HEK293 (cell line): ENCODE data around the gene IFNAR1.
A peak's percentile ranks its signal among the peaks of the same experiment; 100 is the strongest.

Experiments used
- CTCF ChIA-PET: fragments of 350-600 bp; formaldehyde crosslinking; extraction: SDS; loops from one replicate; lab custom pipeline; 2021; ENCODE audit warnings: antibody characterized with exemption; lab: Yijun Ruan, JAX
- POLR2A ChIA-PET: fragments of 300-600 bp; formaldehyde crosslinking; extraction: SDS; loops from one replicate; lab custom pipeline; 2020; ENCODE audit warnings: antibody characterized with exemption, inconsistent platforms; lab: Yijun Ruan, JAX
- H3K27ac ChIP-seq: fragments of 200-500 bp; sonication (Bioruptor generic); 2 replicates; pipeline ENCODE4 v1.5.1; 2014; ENCODE audit warnings: low read depth, low read length, control low read depth, inconsistent platforms; ENCODE audit errors: extremely low read depth
- H3K36me3 ChIP-seq, 2 experiments: fragments of 200-500 bp in 1 of 2; sonication (Bioruptor generic) in 1 of 2; 1 replicate in 1 of 2; 2 replicates in 1 of 2; pipeline ENCODE4 v1.5.1; 2014 to 2017; ENCODE audit warnings: inconsistent platforms in 2 of 2, low read length in 2 of 2; ENCODE audit not compliant: control insufficient read depth in 2 of 2, insufficient read depth in 1 of 2
- H3K4me1 ChIP-seq: fragments of 200-500 bp; sonication (Bioruptor generic); 2 replicates; pipeline ENCODE4 v1.5.1; 2014; ENCODE audit warnings: mild to moderate bottlenecking, low read length, inconsistent platforms; ENCODE audit not compliant: control insufficient read depth, insufficient read depth
- H3K4me3 ChIP-seq: 2 replicates; pipeline ENCODE4 v1.5.1; 2011; ENCODE audit warnings: low read depth, mild to moderate bottlenecking, control low read depth, low read length, moderate library complexity
- H3K9me3 ChIP-seq: fragments of 200-500 bp; sonication (Bioruptor generic); 2 replicates; pipeline ENCODE4 v1.5.1; 2014; ENCODE audit warnings: low read depth, low read length, inconsistent platforms; ENCODE audit not compliant: control insufficient read depth, insufficient read depth
- CTCF ChIP-seq: fragments of 450-650 bp; formaldehyde crosslinking; IDR thresholded peaks from 2 replicates; pipeline ENCODE4 v1.5.1; 2016; ENCODE audit warnings: missing biosample characterization, missing genetic modification characterization
- HOXD13 ChIP-seq: sonication (generic); formaldehyde crosslinking; IDR thresholded peaks from 2 replicates; pipeline ENCODE4 v1.8.0; 2022; ENCODE audit warnings: missing genetic modification reagents, borderline replicate concordance
- PRDM2 ChIP-seq: fragments of 450-650 bp; formaldehyde crosslinking; IDR thresholded peaks from 2 replicates; pipeline ENCODE4 v1.5.1; 2016; ENCODE audit warnings: missing biosample characterization, missing genetic modification characterization, borderline replicate concordance
- REPIN1 ChIP-seq: fragments of 450-650 bp; formaldehyde crosslinking; IDR thresholded peaks from 2 replicates; pipeline ENCODE4 v1.5.1; 2017; ENCODE audit warnings: missing biosample characterization, missing genetic modification characterization, low read depth
- ZBTB7A ChIP-seq: fragments of 450-650 bp; formaldehyde crosslinking; IDR thresholded peaks from 2 replicates; pipeline ENCODE4 v1.5.1; 2016; ENCODE audit warnings: low read depth, missing biosample characterization, missing genetic modification characterization
- ZBTB8A ChIP-seq: fragments of 450-650 bp; formaldehyde crosslinking; IDR thresholded peaks from 2 replicates; pipeline ENCODE4 v1.5.1; 2016; ENCODE audit warnings: missing biosample characterization, missing genetic modification characterization
- ZNF274 ChIP-seq, 2 experiments: fragments of 200-500 bp in 1 of 2; fragments of 450-650 bp in 1 of 2; sonication (Bioruptor generic) in 1 of 2; formaldehyde crosslinking in 1 of 2; IDR thresholded peaks; 2 replicates each; pipeline versions ENCODE4 v1.5.1 to v1.6.1; 2014 to 2016; ENCODE audit warnings: borderline replicate concordance in 1 of 2, inconsistent platforms in 1 of 2, low read length in 1 of 2, missing biosample characterization in 1 of 2, missing genetic modification characterization in 1 of 2
- ZNF302 ChIP-seq: fragments of 450-650 bp; formaldehyde crosslinking; IDR thresholded peaks from 2 replicates; pipeline ENCODE4 v1.5.1; 2016; ENCODE audit warnings: missing biosample characterization, missing genetic modification characterization, low read depth
- ZNF776 ChIP-seq: fragments of 450-650 bp; formaldehyde crosslinking; IDR thresholded peaks from 2 replicates; pipeline ENCODE4 v1.5.0; 2017; ENCODE audit warnings: missing biosample characterization, missing genetic modification characterization, borderline replicate concordance
- TF ChIP-seq, protein P1 (sequence below): fragments of 450-650 bp; formaldehyde crosslinking; optimal IDR thresholded peaks from 2 replicates; pipeline ENCODE3; 2016; ENCODE audit warnings: missing biosample characterization, mild to moderate bottlenecking, missing genetic modification characterization
- TF ChIP-seq, protein P2 (sequence below): fragments of 450-650 bp; formaldehyde crosslinking; IDR thresholded peaks from 2 replicates; pipeline ENCODE4 v1.5.1; 2016; ENCODE audit warnings: missing biosample characterization, missing genetic modification characterization
- TF ChIP-seq, protein P3 (sequence below): fragments of 450-650 bp; formaldehyde crosslinking; IDR thresholded peaks from 2 replicates; pipeline ENCODE4 v1.5.1; 2016; ENCODE audit warnings: missing biosample characterization, missing genetic modification characterization
- TF ChIP-seq, protein P4 (sequence below): fragments of 450-650 bp; formaldehyde crosslinking; IDR thresholded peaks from 2 replicates; pipeline ENCODE4 v1.5.1; 2016; ENCODE audit warnings: missing biosample characterization, missing genetic modification characterization

IFNAR1 gene

GRCh38 chr21:33301632-33302002, 23.2 kb upstream of the IFNAR1 start (continued):
- TF ChIP-seq, protein P1, sequence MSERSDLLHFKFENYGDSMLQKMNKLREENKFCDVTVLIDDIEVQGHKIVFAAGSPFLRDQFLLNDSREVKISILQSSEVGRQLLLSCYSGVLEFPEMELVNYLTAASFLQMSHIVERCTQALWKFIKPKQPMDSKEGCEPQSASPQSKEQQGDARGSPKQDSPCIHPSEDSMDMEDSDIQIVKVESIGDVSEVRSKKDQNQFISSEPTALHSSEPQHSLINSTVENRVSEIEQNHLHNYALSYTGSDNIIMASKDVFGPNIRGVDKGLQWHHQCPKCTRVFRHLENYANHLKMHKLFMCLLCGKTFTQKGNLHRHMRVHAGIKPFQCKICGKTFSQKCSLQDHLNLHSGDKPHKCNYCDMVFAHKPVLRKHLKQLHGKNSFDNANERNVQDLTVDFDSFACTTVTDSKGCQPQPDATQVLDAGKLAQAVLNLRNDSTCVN (tag by site-specific recombination): no peak
- TF ChIP-seq, all 188 proteins: peak for 0

DNA sequence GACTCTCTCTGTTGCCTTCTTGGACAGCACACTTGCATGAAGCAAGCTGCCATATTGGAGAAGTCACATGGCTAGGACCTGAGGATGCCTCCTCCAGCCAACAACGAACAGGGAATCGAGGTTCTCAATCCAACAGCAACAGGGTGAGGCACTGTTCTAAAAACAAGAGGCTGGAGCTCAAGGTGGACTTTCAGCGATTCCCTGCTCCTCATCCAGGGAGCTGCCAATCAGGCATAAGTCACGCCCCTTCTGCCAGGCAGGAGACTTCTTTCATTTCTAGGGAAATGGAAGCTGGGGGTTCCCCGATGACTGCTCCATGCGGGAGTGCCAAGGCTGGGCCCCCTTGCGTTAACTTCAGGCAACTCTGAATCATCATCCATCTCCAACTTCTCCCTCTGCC, 22.7 kb upstream of the IFNAR1 start:
- Histone ChIP-seq H3K36me3 (no peaks in the 10 kb centered on the region; a peak in 1 of 3 replicates), H3K27ac (no peak overlapping the region), H3K4me3 (no peak overlapping the region), H3K9me3 (no peaks in the 10 kb centered on the region), H3K4me1 (peaks cover 11% of the 10 kb centered on the region; the same call in 1 of the 2 replicates)
- CTCF ChIA-PET: no interaction called here
- TF ChIP-seq HOXD13: no peak
- TF ChIP-seq ZNF274 (IDR thresholded peaks at IDR 0.05; ENCODE audit: low read length): no peak
- TF ChIP-seq ZNF274 (tag by site-specific recombination; IDR thresholded peaks at IDR 0.05; ENCODE audit: borderline replicate concordance): no peak
- no peak for TF ChIP-seq ZBTB7A (tag by site-specific recombination)
- TF ChIP-seq REPIN1: no peak
- TF ChIP-seq, protein P2, sequence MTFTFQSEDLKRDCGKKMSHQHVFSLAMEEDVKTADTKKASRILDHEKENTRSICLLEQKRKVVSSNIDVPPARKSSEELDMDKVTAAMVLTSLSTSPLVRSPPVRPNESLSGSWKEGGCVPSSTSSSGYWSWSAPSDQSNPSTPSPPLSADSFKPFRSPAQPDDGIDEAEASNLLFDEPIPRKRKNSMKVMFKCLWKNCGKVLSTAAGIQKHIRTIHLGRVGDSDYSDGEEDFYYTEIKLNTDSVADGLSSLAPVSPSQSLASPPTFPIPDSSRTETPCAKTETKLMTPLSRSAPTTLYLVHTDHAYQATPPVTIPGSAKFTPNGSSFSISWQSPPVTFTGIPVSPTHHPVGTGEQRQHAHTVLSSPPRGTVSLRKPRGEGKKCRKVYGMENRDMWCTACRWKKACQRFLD (tag by site-specific recombination): no peak
- TF ChIP-seq, protein P3, sequence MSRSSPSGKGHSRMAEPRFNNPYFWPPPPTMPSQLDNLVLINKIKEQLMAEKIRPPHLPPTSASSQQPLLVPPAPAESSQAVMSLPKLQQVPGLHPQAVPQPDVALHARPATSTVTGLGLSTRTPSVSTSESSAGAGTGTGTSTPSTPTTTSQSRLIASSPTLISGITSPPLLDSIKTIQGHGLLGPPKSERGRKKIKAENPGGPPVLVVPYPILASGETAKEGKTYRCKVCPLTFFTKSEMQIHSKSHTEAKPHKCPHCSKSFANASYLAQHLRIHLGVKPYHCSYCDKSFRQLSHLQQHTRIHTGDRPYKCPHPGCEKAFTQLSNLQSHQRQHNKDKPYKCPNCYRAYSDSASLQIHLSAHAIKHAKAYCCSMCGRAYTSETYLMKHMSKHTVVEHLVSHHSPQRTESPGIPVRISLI (tag by site-specific recombination): no peak
- no peak for TF ChIP-seq ZNF302 (tag by site-specific recombination)
- no peak for TF ChIP-seq ZNF776 (tag by site-specific recombination)
- no peak for TF ChIP-seq ZBTB8A (tag by site-specific recombination)
- POLR2A ChIA-PET: no interaction called here

GRCh38 chr21:33302796-33303195, 22.0 kb upstream of the IFNAR1 start:
- H3K27ac ChIP-seq: no peak overlapping the region
- H3K4me1 ChIP-seq: peaks cover 11% of the 10 kb centered on the region; the same call in 1 of the 2 replicates
- H3K36me3 ChIP-seq: no peaks in the 10 kb centered on the region
- TF ChIP-seq CTCF (tag by site-specific recombination): peak; percentile 47
- TF ChIP-seq, protein P4, sequence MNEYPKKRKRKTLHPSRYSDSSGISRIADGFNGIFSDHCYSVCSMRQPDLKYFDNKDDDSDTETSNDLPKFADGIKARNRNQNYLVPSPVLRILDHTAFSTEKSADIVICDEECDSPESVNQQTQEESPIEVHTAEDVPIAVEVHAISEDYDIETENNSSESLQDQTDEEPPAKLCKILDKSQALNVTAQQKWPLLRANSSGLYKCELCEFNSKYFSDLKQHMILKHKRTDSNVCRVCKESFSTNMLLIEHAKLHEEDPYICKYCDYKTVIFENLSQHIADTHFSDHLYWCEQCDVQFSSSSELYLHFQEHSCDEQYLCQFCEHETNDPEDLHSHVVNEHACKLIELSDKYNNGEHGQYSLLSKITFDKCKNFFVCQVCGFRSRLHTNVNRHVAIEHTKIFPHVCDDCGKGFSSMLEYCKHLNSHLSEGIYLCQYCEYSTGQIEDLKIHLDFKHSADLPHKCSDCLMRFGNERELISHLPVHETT (tag by site-specific recombination): no peak
- no peak for TF ChIP-seq PRDM2
- ChIA-PET POLR2A (interaction anchor here (1.1 kb wide), 1 partner anchor 22 kb away, joined by 4 read pairs; the partner anchor contains the start of gene IFNAR1), CTCF (interaction anchor here (0.5 to 0.7 kb wide), 2 partner anchors 53 to 176 kb away, joined by 3 read pairs; no protein-coding TSS in a partner anchor)
- H3K4me3 ChIP-seq: no peak overlapping the region
- H3K9me3 ChIP-seq: no peaks in the 10 kb centered on the region
